GM19438 (cell line): ENCODE results near the gene IZUMO4.
A peak's percentile ranks its signal among the peaks of the same experiment; 100 is the strongest.

Source experiments
- ATAC-seq: cut with Tn5 transposase; IDR thresholded peaks from one replicate; pipeline ENCODE4 v1.9.1; 2021; ENCODE audit warnings: low read depth; ENCODE audit not compliant: unreplicated experiment

Gene IZUMO4

GRCh38 chr19:2058570-2059421 lies 37.9 kb upstream of the IZUMO4 start:
- ATAC-seq, result no peak

GRCh38 chr19:2059422-2060201 lies 37.1 kb upstream of the IZUMO4 start:
- ATAC-seq, result no peak

GRCh38 chr19:2060884-2061494 lies 35.7 kb upstream of the IZUMO4 start:
- peak; percentile 16 for ATAC-seq

GRCh38 chr19:2061495-2062388 lies 35.0 kb upstream of the IZUMO4 start:
- ATAC-seq, result peak; percentile 60

- no peak for ATAC-seq
Measured at GRCh38 chr19:2062389-2062729, 34.4 kb upstream of the IZUMO4 start.

- ATAC-seq, result no peak
Measured at GRCh38 chr19:2062770-2063169, 33.9 kb upstream of the IZUMO4 start.

GRCh38 chr19:2063824-2064223 lies 32.9 kb upstream of the IZUMO4 start:
- ATAC-seq, result no peak

GRCh38 chr19:2064395-2064787 lies 32.3 kb upstream of the IZUMO4 start:
- no peak for ATAC-seq

- ATAC-seq, result no peak
Measured at GRCh38 chr19:2064788-2065524, 31.8 kb upstream of the IZUMO4 start.

- ATAC-seq, result no peak
Measured at GRCh38 chr19:2070436-2070827, 26.3 kb upstream of the IZUMO4 start.

- no peak for ATAC-seq
Measured at GRCh38 chr19:2070986-2071673, 25.6 kb upstream of the IZUMO4 start.

GRCh38 chr19:2072757-2073551 lies 23.8 kb upstream of the IZUMO4 start:
- ATAC-seq, result no peak

GRCh38 chr19:2076526-2076944 lies 20.2 kb upstream of the IZUMO4 start:
- no peak for ATAC-seq

- no peak for ATAC-seq
Measured at GRCh38 chr19:2077398-2077797, 19.3 kb upstream of the IZUMO4 start.

GRCh38 chr19:2077833-2078619 lies 18.7 kb upstream of the IZUMO4 start:
- ATAC-seq, result no peak

GRCh38 chr19:2079076-2079864 lies 17.4 kb upstream of the IZUMO4 start:
- ATAC-seq, result no peak

GRCh38 chr19:2079865-2080301 lies 16.8 kb upstream of the IZUMO4 start:
- no peak for ATAC-seq
